ENCODE results near the gene ANP32B.

DNA sequence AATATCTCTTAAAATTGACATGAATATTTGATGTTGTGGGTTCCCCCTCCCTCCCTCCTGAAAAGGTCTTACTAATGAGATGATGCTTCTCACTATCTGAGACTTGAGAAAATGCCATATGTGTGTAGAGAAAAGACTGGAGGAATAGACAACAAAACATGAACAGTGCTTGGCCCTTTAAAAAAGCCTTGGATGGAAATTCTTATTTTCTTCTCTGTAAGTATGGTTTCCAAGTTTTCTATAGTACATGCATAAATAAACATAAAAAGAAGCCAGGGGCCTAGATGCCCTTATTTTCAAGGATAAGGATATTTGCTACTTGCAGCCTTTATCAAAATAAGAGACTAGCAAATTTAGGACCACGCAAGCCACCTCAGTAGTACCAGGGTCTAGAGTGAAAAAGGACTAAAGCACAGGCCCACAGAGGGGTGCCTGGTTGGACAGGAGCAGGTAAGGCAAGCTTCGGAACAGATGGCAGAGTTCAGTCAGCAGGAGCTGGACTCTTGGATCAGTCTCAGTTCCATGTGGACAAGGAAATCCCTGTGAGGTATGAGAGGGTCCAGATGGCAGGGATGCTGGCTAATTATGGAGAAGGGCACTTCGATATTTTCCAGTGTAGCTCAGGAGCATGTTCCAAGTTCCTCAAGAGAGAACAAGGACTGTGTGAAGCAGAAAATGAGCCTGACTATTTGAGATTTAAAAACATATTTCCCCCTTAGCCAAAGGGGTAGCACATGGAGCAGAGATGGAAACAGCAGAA lies 4.6 kb upstream of the ANP32B start:
- TF ChIP-seq, protein P1, sequence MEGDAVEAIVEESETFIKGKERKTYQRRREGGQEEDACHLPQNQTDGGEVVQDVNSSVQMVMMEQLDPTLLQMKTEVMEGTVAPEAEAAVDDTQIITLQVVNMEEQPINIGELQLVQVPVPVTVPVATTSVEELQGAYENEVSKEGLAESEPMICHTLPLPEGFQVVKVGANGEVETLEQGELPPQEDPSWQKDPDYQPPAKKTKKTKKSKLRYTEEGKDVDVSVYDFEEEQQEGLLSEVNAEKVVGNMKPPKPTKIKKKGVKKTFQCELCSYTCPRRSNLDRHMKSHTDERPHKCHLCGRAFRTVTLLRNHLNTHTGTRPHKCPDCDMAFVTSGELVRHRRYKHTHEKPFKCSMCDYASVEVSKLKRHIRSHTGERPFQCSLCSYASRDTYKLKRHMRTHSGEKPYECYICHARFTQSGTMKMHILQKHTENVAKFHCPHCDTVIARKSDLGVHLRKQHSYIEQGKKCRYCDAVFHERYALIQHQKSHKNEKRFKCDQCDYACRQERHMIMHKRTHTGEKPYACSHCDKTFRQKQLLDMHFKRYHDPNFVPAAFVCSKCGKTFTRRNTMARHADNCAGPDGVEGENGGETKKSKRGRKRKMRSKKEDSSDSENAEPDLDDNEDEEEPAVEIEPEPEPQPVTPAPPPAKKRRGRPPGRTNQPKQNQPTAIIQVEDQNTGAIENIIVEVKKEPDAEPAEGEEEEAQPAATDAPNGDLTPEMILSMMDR (IDR thresholded peaks at IDR 0.05) = no peak
- TF ChIP-seq POLR2A (IDR thresholded peaks at IDR 0.05) (no peak), POLR2AphosphoS5 (IDR thresholded peaks at IDR 0.05) (no peak)
